Measurements from ENCODE around the gene THOC6.

Gene THOC6

GRCh38 chr16:3062553-3062952, 38.7 kb downstream of the THOC6 start:
- ATAC-seq, result no peak
- no peak for TF ChIP-seq PATZ1 (CRISPR knock-in tag; IDR thresholded peaks at IDR 0.05; ENCODE audit: borderline replicate concordance)
- no peak for TF ChIP-seq ISL1 (CRISPR knock-in tag; IDR thresholded peaks at IDR 0.05)
- no peak for TF ChIP-seq OSR1 (CRISPR knock-in tag; IDR thresholded peaks at IDR 0.05)
- TF ChIP-seq ZNF8 (CRISPR knock-in tag; IDR thresholded peaks at IDR 0.05), result no peak
- no peak for TF ChIP-seq ZNF70 (CRISPR knock-in tag; IDR thresholded peaks at IDR 0.05)

- TF ChIP-seq ZFP3 (CRISPR knock-in tag; IDR thresholded peaks at IDR 0.05) (no peak), ISL1 (CRISPR knock-in tag; IDR thresholded peaks at IDR 0.05) (no peak), CSRNP3 (CRISPR knock-in tag; IDR thresholded peaks at IDR 0.05) (no peak), ZNF565 (CRISPR knock-in tag; conservative IDR thresholded peaks at IDR 0.05; ENCODE audit: low read depth) (no peak), TCF4 (CRISPR knock-in tag; IDR thresholded peaks at IDR 0.05; ENCODE audit: borderline replicate concordance) (no peak), CSDC2 (CRISPR knock-in tag; IDR thresholded peaks at IDR 0.05) (no peak), SNAI2 (CRISPR knock-in tag; IDR thresholded peaks at IDR 0.05) (no peak), CREB5 (CRISPR knock-in tag; IDR thresholded peaks at IDR 0.05; ENCODE audit: low read depth) (no peak), ZC3H10 (CRISPR knock-in tag; IDR thresholded peaks at IDR 0.05) (no peak), ZNF8 (CRISPR knock-in tag; IDR thresholded peaks at IDR 0.05) (no peak), TSHZ2 (CRISPR knock-in tag; IDR thresholded peaks at IDR 0.05) (no peak), PATZ1 (CRISPR knock-in tag; IDR thresholded peaks at IDR 0.05; ENCODE audit: borderline replicate concordance) (no peak), ZNF70 (CRISPR knock-in tag; IDR thresholded peaks at IDR 0.05) (no peak), RARB (CRISPR knock-in tag; IDR thresholded peaks at IDR 0.05) (no peak), OSR1 (CRISPR knock-in tag; IDR thresholded peaks at IDR 0.05) (no peak), GLIS3 (CRISPR knock-in tag; IDR thresholded peaks at IDR 0.05) (no peak)
- ATAC-seq, result no peak
Observed at GRCh38 chr16:3063625-3064386, 40.0 kb downstream of the THOC6 start.

GRCh38 chr16:3065069-3065741, 41.4 kb downstream of the THOC6 start, which contains the start of gene IL32:
TSS of gene IL32 (plus strand) at chr16:3065640. CDS start at chr16:3065812, 172 bp downstream.
- ATAC-seq, result peak; percentile 69
- no peak for TF ChIP-seq TCF4 (CRISPR knock-in tag; IDR thresholded peaks at IDR 0.05; ENCODE audit: borderline replicate concordance)
- TF ChIP-seq CREB5 (CRISPR knock-in tag; IDR thresholded peaks at IDR 0.05; ENCODE audit: low read depth), result no peak
- TF ChIP-seq CSDC2 (CRISPR knock-in tag; IDR thresholded peaks at IDR 0.05), result no peak
- TF ChIP-seq POU6F1 (CRISPR knock-in tag; IDR thresholded peaks at IDR 0.05; ENCODE audit: borderline replicate concordance, low read depth), result no peak
- TF ChIP-seq ZNF70 (CRISPR knock-in tag; IDR thresholded peaks at IDR 0.05), result no peak
- TF ChIP-seq SNAI2 (CRISPR knock-in tag; IDR thresholded peaks at IDR 0.05), result no peak
- TF ChIP-seq ZFP3 (CRISPR knock-in tag; IDR thresholded peaks at IDR 0.05), result no peak
- TF ChIP-seq PATZ1 (CRISPR knock-in tag; IDR thresholded peaks at IDR 0.05; ENCODE audit: borderline replicate concordance), result no peak
- TF ChIP-seq CSRNP3 (CRISPR knock-in tag; IDR thresholded peaks at IDR 0.05), result no peak
- TF ChIP-seq RARB (CRISPR knock-in tag; IDR thresholded peaks at IDR 0.05), result no peak
